NCI-H226 (cell line): ENCODE data around the gene PER2.
"Not testable (repeated sequence)": the region's sequence is repeated elsewhere in the genome, so short reads cannot be mapped to it uniquely, and the experiment has no call there.

Experiments used
- DNase-seq: peaks from one replicate; pipeline ENCODE4 v3.0.0-alpha.2; 2015

The PER2 gene, protein sequence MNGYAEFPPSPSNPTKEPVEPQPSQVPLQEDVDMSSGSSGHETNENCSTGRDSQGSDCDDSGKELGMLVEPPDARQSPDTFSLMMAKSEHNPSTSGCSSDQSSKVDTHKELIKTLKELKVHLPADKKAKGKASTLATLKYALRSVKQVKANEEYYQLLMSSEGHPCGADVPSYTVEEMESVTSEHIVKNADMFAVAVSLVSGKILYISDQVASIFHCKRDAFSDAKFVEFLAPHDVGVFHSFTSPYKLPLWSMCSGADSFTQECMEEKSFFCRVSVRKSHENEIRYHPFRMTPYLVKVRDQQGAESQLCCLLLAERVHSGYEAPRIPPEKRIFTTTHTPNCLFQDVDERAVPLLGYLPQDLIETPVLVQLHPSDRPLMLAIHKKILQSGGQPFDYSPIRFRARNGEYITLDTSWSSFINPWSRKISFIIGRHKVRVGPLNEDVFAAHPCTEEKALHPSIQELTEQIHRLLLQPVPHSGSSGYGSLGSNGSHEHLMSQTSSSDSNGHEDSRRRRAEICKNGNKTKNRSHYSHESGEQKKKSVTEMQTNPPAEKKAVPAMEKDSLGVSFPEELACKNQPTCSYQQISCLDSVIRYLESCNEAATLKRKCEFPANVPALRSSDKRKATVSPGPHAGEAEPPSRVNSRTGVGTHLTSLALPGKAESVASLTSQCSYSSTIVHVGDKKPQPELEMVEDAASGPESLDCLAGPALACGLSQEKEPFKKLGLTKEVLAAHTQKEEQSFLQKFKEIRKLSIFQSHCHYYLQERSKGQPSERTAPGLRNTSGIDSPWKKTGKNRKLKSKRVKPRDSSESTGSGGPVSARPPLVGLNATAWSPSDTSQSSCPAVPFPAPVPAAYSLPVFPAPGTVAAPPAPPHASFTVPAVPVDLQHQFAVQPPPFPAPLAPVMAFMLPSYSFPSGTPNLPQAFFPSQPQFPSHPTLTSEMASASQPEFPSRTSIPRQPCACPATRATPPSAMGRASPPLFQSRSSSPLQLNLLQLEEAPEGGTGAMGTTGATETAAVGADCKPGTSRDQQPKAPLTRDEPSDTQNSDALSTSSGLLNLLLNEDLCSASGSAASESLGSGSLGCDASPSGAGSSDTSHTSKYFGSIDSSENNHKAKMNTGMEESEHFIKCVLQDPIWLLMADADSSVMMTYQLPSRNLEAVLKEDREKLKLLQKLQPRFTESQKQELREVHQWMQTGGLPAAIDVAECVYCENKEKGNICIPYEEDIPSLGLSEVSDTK (N-terminal part only)

DNA sequence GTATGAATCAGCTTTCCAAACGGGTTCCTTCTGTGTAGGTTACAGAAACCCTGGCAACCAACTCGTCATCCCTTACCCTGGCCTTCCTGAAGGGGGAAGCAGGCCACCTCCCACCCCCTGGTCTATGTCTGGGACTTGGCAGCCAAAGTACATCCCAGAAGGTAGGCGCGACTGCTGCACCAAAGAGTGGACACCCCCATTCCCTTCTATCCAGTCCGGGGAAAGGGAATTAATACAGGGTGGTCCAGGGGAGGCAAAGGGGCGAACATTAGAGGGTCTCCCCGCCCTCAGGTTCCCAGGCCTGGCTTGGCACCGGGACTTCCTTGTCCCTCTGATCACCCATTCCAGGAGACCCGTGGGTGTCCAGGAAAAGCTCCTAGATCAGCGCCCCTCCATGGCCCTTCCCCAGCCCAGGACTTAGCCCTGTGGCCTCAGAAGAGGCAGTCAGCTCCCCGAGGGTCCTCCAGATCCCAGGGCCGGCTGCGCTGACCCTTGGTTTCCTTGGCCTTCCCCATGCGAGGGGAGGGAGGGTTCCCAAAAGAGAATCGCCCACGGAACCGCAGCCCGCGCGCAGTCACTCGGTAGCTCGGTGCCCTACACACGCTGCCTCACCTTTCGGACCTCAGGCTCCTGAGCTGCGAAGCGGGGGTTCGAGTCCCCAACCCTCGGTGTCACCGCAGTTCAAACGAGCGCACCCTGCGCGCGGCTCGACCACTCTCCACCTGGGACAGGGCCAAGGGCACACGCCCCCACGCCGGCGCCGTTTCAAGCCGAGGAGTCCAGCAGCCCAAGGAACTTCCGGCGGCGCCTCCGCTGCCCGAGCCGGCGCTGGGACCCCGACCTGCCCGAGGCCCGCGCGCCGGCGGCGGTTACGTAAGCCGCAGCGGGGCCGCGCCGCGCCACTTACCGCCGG lies at the start of gene PER2:
PER2 (minus strand) TSS at position 874 of the 913 bp plus-strand sequence. CDS start 10,674 bp downstream, outside the sequence.
- DNase-seq: peak; percentile 65

DNA sequence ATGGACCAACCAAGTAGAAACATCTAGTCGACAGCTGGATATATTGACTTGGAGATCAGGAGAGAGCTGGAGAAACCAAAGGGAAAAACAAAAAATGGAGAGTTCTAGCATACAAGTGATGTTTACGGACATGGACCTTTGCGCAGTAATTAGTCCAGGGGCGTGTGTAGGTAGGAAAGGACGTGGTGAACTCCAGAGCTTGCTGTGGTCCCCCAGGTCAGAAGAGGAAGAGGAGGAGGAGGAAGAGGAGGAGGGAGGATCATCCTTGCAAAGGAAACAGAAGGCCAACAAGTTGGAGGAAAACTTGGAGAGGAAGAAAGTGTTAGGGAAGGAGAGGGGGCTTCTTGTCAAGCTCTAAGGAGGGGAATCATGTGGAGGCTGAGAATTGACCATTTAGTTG lies 49.4 kb upstream of the PER2 start:
- DNase-seq: no peak

GRCh38 chr2:238336793-238337444 lies 48.5 kb upstream of the PER2 start:
- no peak for DNase-seq

DNA sequence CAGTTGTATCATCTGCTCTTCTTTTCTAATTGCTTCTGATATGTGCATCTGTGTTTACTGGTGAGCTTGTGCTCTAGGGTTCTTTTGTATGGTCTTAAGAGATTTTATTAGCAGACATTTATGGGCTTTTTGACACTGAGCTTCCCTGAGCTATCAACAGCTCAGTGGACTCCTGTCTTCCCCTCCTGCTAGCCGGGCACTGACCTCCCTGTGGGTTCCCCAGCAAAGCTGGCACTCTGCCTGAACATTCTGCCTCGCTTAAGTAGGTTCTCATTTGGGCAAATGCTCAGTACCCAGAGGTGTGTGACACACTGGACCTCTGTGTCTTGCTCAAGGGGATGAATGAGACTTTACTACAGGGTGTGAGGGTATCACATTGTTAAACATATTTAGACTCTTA lies 47.7 kb upstream of the PER2 start:
- DNase-seq: no peak

DNA sequence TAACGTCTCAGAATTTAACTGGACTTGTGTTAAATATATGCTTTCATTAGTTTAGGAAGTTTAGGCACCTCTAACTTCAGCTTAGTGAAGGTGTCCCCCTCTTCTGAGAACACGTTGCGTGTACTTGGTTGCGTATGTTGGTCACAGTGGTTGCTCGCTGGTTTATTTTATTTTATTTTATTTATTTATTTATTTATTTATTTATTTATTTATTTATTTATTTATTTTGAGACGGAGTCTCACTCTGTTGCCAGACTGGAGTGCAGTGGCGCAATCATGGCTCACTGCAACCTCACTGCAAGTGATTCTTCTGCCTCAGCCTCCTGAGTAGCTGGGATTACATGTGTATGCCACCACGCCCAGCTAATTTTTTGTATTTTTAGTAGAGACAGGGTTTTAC lies 47.2 kb upstream of the PER2 start:
- not testable (repeated sequence) for DNase-seq

DNA sequence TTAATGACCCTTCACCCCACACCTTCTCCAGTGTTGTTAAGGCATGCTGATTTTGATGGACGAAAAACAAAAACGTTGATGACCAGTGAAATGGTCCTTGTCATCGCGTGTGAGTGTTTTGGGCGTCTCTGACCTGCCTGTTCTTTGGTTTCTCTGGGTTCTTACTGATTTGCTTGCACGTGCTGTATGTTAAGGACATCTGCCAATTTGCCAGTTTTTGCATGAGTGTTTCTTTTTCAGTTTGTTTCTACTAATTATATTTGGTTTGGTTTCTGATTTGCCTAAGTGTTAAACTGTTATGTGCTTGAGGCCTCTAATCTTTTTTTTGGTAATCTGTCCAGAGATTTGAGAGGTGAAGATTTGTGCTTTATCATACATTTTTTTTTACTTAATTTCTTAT lies 46.5 kb upstream of the PER2 start:
- DNase-seq: no peak

GRCh38 chr2:238331916-238332315 lies 43.5 kb upstream of the PER2 start:
- DNase-seq: no peak

DNA sequence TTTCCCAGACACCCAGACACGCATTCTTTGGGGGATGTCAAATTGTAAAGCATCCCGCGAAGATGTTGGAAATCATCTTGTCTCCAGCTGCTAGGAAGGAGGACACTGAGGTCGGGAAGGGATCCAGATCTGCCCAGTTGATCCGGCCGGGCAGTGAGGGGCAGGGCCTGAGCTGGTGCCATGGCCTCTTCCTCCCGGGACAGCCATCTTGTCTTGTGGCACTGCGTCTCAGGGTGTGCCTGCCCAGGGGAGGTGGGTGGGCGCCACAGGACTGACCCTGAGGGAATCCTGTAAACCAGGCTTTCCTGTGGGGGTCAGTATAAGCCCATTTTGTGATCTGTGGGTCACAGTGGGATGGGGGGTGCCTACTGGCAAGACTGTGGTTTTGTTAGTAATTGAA lies 42.0 kb upstream of the PER2 start:
- no peak for DNase-seq

- no peak for DNase-seq
Observed at GRCh38 chr2:238327751-238328150, 39.3 kb upstream of the PER2 start.

DNA sequence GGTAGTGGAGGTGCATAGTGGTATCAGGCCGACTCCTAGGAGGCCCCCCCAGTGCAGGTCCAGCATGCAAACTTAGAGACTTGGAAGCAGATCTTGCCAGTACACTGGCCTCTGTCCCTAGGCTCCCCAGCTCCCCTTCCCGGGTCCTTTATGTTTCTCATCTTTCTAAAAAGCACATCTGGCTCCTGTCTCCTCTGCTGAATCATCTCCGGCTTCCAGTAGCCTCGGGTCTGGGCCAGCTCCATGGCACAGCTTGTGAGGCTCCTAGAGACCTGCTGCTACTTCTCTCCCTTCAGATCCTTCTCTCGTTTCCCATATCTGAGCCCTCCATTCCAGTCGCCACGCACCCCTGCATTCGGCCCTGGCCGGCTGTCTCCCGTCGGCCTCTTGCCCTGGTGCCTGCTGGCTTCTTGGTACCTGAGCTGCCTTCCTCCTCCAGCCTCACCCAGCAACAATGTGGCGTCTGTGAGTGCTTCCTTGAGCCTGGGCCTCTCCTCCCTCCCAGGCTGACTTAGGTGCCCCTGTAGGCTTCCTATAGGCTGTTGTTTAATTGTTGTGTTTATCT lies 38.5 kb upstream of the PER2 start:
- DNase-seq: no peak

DNA sequence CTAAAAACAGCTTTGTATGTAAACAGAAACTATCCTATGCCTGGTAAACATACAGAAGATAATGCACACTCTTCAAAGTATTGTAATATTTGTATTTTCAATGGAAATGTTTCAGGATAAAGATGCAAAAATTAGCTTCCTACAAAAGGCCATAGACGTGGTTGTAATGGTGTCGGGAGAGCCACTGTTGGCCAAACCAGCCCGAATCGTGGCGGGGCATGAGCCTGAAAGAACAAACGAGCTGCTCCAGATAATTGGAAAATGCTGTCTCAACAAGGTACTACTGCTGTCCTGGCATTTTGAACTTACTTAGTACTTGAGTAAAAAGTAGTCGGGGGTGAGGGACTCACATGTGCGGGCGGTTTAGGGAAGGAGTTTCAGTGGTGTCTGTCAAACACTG lies 37.3 kb upstream of the PER2 start:
- DNase-seq: no peak

GRCh38 chr2:238324248-238324647 lies 35.8 kb upstream of the PER2 start:
- not testable (repeated sequence) for DNase-seq

GRCh38 chr2:238322001-238322411 lies 33.6 kb upstream of the PER2 start:
- no peak for DNase-seq

DNA sequence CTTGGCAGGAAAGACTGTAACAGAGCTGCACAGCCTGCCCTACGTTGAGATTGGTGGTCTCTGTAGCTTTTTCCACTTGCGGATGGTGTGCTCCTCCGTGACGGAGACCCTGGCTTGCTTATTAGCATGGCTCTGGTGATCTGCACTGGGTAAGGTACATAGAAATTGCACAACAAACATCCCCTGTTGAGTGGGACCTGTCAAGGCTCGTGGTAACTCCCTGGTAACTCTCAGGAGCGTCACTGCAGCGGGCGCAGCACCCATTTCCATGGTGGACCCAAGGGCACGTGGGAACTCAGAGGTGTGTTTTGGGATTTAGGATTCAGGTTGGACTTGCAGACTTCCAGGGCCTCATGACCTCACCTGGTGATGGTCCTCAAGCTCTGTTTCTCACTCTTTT lies 33.1 kb upstream of the PER2 start:
- DNase-seq: no peak

DNA sequence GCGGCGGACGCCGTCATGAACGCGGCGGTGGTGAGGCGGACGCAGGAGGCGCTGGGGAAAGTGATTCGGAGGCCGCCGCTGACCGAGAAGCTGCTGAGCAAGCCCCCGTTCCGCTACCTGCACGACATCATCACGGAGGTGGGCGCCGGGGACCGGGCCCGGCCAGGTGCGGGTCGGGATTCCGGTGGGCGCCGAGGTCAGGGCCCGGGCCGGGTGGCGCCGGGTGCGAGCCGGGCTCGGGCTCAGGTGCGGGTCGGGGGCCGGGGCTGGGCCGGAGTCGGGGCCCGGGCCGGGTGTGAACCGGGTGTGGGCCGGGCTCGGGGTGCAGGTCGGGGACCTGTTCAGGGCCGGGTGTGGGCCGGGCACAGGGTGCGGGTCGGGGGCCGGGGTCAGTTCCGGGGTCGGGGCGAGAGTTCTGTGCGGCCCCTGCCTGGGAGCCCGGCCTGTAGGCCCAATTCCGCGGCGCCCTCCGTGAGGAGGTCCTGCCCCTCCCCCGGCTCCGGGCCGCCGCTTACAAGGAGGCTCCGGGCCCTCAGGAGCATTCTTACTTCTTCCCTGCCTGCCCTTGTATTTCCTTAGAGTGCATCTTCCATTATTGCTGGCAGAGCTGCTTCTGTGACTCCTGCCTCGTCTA lies 32.4 kb upstream of the PER2 start:
- no peak for DNase-seq

DNA sequence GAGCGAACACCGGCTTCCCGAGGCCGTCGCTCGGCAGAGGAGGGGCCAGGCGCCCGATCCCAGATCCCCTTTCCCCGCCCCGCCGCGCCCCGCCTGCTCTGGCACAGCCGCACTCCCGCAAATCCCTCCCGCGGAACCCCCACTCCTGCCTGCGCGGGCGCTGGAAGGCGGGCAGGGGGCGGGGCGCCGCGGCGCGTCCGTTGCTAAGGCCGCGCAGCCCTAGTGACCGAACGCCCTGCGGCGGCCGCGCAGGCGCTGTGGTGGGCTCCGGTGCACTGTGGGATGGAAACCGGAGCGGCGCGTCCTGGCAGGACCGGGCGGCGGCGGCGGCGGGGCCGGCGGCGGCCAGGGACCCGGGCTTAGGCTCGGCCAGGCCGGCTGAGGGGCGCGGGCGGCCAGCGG lies 31.8 kb upstream of the PER2 start, which contains the start of gene TRAF3IP1:
TRAF3IP1 (plus strand) TSS at position 273 of the 402 bp plus-strand sequence. CDS start 145 bp downstream, outside the sequence.
- DNase-seq: peak; percentile 86

GRCh38 chr2:238315031-238315595 lies 26.7 kb upstream of the PER2 start:
- DNase-seq: no peak

- DNase-seq: no peak
Observed at GRCh38 chr2:238314576-238314975, 26.2 kb upstream of the PER2 start.

GRCh38 chr2:238313991-238314350 lies 25.6 kb upstream of the PER2 start:
- no peak for DNase-seq

DNA sequence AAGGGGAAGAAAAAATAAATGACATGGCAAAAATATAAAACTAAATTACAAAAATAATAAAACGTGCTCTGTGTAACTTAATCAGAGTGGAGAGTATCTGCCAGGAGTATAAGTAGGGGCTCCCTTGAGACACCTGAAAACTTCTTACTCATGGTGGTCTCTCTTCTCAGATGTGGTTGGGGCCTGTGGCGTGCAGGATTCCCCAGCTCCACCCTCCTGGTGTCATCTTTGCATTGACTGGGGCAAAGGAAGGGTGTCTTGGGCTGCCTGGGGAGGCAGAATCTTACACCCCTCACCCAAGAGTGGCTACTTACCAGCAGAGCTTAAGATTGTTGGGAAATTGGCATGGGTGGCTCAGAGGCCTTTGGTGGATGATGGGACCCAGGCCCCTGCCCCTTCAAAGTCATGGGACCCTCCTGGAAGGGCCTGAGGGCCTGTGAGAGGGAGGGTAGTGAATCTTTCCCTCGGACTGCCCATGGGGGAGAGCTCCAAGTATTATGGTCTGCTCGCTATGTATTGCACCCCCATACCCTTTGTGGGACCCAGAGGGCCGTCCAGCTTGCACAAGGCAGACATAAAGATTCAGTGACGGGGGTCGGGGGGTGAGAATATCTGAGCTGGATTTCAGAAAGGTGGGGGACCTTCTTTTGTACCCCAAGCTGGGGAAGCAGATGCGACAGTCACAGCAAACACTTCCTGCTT lies 25.0 kb upstream of the PER2 start:
- no peak for DNase-seq
